Measurements from ENCODE around the gene NRCAM. TPM values are rescaled to one million over a fixed set of nuclear protein-coding genes. Genes with fewer than 3 reads are reported as not detected.
A peak's percentile ranks its signal among the peaks of the same experiment; 100 is the strongest.

Gene NRCAM
- total RNA-seq, 1 donor from 2014 or later, result 39.0 TPM

DNA sequence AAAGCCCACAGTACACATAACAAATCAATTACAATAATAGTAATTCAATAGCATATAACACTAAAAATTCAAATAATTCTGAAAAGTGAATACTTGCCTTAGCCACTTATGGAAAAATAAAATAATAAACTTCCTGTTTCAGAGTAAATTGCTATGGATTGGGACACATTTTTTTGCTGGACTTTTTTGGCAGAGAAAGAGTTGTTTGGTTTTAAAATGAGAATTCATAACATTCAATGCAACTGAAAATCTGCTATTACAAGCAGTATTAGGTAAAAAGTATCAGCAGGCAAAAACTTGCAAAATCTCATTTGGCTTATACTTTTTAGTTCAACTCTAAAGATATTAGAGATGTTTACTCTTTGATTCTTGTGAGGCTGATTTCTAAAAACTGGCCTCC lies 141.7 kb downstream of the NRCAM start:
- no peak for DNase-seq (ENCODE audit: low read depth)
- H3K27me3 ChIP-seq (ENCODE audit: control insufficient read depth, insufficient read depth, low read length), result no peaks in the 10 kb centered on the region
- TF ChIP-seq, protein P1, sequence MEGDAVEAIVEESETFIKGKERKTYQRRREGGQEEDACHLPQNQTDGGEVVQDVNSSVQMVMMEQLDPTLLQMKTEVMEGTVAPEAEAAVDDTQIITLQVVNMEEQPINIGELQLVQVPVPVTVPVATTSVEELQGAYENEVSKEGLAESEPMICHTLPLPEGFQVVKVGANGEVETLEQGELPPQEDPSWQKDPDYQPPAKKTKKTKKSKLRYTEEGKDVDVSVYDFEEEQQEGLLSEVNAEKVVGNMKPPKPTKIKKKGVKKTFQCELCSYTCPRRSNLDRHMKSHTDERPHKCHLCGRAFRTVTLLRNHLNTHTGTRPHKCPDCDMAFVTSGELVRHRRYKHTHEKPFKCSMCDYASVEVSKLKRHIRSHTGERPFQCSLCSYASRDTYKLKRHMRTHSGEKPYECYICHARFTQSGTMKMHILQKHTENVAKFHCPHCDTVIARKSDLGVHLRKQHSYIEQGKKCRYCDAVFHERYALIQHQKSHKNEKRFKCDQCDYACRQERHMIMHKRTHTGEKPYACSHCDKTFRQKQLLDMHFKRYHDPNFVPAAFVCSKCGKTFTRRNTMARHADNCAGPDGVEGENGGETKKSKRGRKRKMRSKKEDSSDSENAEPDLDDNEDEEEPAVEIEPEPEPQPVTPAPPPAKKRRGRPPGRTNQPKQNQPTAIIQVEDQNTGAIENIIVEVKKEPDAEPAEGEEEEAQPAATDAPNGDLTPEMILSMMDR (IDR thresholded peaks at IDR 0.05; ENCODE audit: insufficient read depth, low read length, poor library complexity, severe bottlenecking), result no peak
- no peak overlapping the region for H3K4me3 ChIP-seq (ENCODE audit: low read depth, low read length)
- no peaks in the 10 kb centered on the region for H3K36me3 ChIP-seq (ENCODE audit: control insufficient read depth, insufficient read depth, low read length)

DNA sequence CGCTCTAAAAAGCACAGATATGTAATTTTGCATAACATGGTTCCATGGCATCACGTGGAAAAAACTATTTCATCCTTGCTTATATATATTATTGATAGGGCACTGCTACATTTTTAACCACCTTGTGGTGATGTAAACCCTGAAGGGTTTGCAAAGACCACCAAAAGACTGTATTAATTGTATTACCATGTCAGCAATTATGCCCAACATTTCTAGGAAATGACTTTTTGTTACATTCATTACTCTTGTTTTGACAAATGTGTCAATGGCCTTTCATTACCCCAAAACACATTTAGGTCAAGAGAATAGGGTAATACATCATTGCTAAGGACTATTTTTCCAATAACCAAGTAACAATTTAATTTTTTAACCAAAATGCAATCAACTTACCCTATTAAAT lies 142.2 kb downstream of the NRCAM start:
- no peak overlapping the region for H3K4me3 ChIP-seq (ENCODE audit: low read depth, low read length)
- H3K36me3 ChIP-seq (ENCODE audit: control insufficient read depth, insufficient read depth, low read length), result no peaks in the 10 kb centered on the region
- TF ChIP-seq, protein P1 (IDR thresholded peaks at IDR 0.05; ENCODE audit: insufficient read depth, low read length, poor library complexity, severe bottlenecking), result no peak
- no peaks in the 10 kb centered on the region for H3K27me3 ChIP-seq (ENCODE audit: control insufficient read depth, insufficient read depth, low read length)
- DNase-seq (ENCODE audit: low read depth), result no peak

- no peaks in the 10 kb centered on the region for H3K36me3 ChIP-seq (ENCODE audit: control insufficient read depth, insufficient read depth, low read length)
- TF ChIP-seq, protein P1 (IDR thresholded peaks at IDR 0.05; ENCODE audit: insufficient read depth, low read length, poor library complexity, severe bottlenecking), result no peak
- H3K27me3 ChIP-seq (ENCODE audit: control insufficient read depth, insufficient read depth, low read length), result no peaks in the 10 kb centered on the region
- no peak for DNase-seq (ENCODE audit: low read depth)
- no peak overlapping the region for H3K4me3 ChIP-seq (ENCODE audit: low read depth, low read length)
These were observed 143.2 kb downstream of the NRCAM start for GRCh38 chr7:108313086-108313485.

- H3K4me3 ChIP-seq (ENCODE audit: low read depth, low read length), result no peak overlapping the region
- DNase-seq (ENCODE audit: low read depth), result peak; percentile 69
- TF ChIP-seq, protein P1 (IDR thresholded peaks at IDR 0.05; ENCODE audit: insufficient read depth, low read length, poor library complexity, severe bottlenecking), result no peak
- no peaks in the 10 kb centered on the region for H3K36me3 ChIP-seq (ENCODE audit: control insufficient read depth, insufficient read depth, low read length)
- H3K27me3 ChIP-seq (ENCODE audit: control insufficient read depth, insufficient read depth, low read length), result no peaks in the 10 kb centered on the region
These were observed 144.6 kb downstream of the NRCAM start for GRCh38 chr7:108311446-108312168.

DNA sequence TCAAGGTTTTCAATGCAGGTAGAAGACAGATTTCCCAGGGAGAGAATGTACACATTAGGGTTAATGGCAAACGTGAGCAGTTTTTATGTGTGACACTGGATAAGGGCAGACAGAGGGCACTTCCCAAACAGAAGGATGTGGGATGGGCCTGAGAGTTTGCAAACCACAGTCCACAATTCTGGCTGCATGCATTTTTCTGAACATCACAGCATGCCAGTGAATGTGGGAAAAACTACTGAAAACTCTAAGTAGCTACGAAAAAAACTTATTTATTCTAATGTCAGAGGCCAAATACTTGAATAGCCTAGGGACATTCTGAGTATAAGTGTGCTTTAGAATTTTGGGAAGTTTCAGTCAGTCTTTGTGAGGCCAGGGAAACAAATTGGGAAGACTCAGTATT lies 145.9 kb downstream of the NRCAM start:
- TF ChIP-seq, protein P1 (IDR thresholded peaks at IDR 0.05; ENCODE audit: insufficient read depth, low read length, poor library complexity, severe bottlenecking), result no peak
- no peaks in the 10 kb centered on the region for H3K27me3 ChIP-seq (ENCODE audit: control insufficient read depth, insufficient read depth, low read length)
- no peak overlapping the region for H3K4me3 ChIP-seq (ENCODE audit: low read depth, low read length)
- no peak for DNase-seq (ENCODE audit: low read depth)
- no peaks in the 10 kb centered on the region for H3K36me3 ChIP-seq (ENCODE audit: control insufficient read depth, insufficient read depth, low read length)

GRCh38 chr7:108308903-108309302 lies 147.3 kb downstream of the NRCAM start:
- peak; percentile 71 for DNase-seq (ENCODE audit: low read depth)
- Histone ChIP-seq H3K27me3 (ENCODE audit: control insufficient read depth, insufficient read depth, low read length) (no peaks in the 10 kb centered on the region), H3K4me3 (ENCODE audit: low read depth, low read length) (no peak overlapping the region), H3K36me3 (ENCODE audit: control insufficient read depth, insufficient read depth, low read length) (no peaks in the 10 kb centered on the region)
- TF ChIP-seq, protein P1 (IDR thresholded peaks at IDR 0.05; ENCODE audit: insufficient read depth, low read length, poor library complexity, severe bottlenecking), result no peak

Data from kidney epithelial cell (primary cell).